H1 (cell line): ENCODE measurements around the gene FGGY. TPM values are rescaled to one million over a fixed set of nuclear protein-coding genes. Genes with fewer than 3 reads are reported as not detected.

Experiments used
- CHD7 ChIP-seq: fragments of 300-600 bp; sonication (generic); IDR thresholded peaks from 2 replicates; pipeline ENCODE4 v1.7.1; 2012; ENCODE audit warnings: low read length, moderate library complexity, mild to moderate bottlenecking, inconsistent platforms; ENCODE audit not compliant: insufficient replicate concordance
- EGR1 ChIP-seq: IDR thresholded peaks from 2 replicates; pipeline ENCODE4 v1.6.1; 2011; ENCODE audit warnings: low read depth, low read length, borderline replicate concordance
- FOSL1 ChIP-seq: IDR thresholded peaks from 2 replicates; pipeline ENCODE4 v1.6.1; 2011; ENCODE audit warnings: mild to moderate bottlenecking, low read depth, low read length, moderate library complexity; ENCODE audit not compliant: insufficient read depth
- GTF2F1 ChIP-seq: IDR thresholded peaks from 2 replicates; pipeline ENCODE4 v1.6.1; 2012; ENCODE audit warnings: low read depth, low read length, improper control_type of control experiment, borderline replicate concordance
- MAFK ChIP-seq: IDR thresholded peaks from 2 replicates; pipeline ENCODE4 v1.6.1; 2012; ENCODE audit warnings: low read depth, mild to moderate bottlenecking, improper control_type of control experiment, low read length
- TAF7 ChIP-seq: optimal IDR thresholded peaks from 2 replicates; pipeline ENCODE3; 2011; ENCODE audit warnings: low read depth, mild to moderate bottlenecking, inconsistent platforms, low read length, moderate library complexity, borderline replicate concordance
- YY1 ChIP-seq: IDR thresholded peaks from 2 replicates; pipeline ENCODE4 v1.6.1; 2011; ENCODE audit warnings: low read depth, mild to moderate bottlenecking, low read length
- polyA plus RNA-seq, 7 experiments: library from polyadenylated mRNA; depleted of rRNA in 3 of 7; stranded (reverse) in 5 of 7; unstranded in 2 of 7; fragments of >200 nt in 5 of 7; fragments of 200-250 nt in 2 of 7; gene quantifications; 1 replicate in 5 of 7; 2 replicates in 1 of 7; 4 replicates in 1 of 7; pipeline versions ENCODE4 v1.2.1 to v1.2.3, GENCODE V29; 2011 to 2013; ENCODE audit warnings: missing spikeins in 2 of 7, mixed read lengths in 2 of 7
- total RNA-seq: library from RNA; stranded (reverse); fragmentation: NEBNext Ultra II Directional; extraction: Animal tissue kit (Norgen Biotek cat#: 25700); gene quantifications from 2 replicates; pipeline ENCODE4 v1.2.1, GENCODE V29; 2021

Gene FGGY
- total and polyA plus RNA-seq, 2 of the 8 experiments (the other 6 are each of a cell fraction or from before 2014, with no cell fraction given), result 10.3 to 12.5 TPM

GRCh38 chr1:59436637-59437036 lies 139.7 kb downstream of the FGGY start (continued):
- no peak for TF ChIP-seq CHD7
- no peak for TF ChIP-seq EGR1
- no peak for TF ChIP-seq FOSL1
- no peak for TF ChIP-seq GTF2F1
- TF ChIP-seq YY1, result no peak
- no peak for TF ChIP-seq MAFK
- TF ChIP-seq TAF7, result no peak
